HCT116 (cell line): ENCODE data around the gene NEU4.

Experiments
- EZH2 ChIP-seq: fragments of 200-600 bp; sonication (generic); IDR thresholded peaks from 2 replicates; pipeline ENCODE4 v1.6.1; 2017; ENCODE audit warnings: antibody characterized with exemption, mixed run types
- POLR2A ChIP-seq: IDR thresholded peaks from 2 replicates; pipeline ENCODE4 v1.7.0; 2011; ENCODE audit warnings: borderline replicate concordance; ENCODE audit not compliant: insufficient read depth, insufficient read length; ENCODE audit errors: extremely low read depth
- POLR2AphosphoS5 ChIP-seq: IDR thresholded peaks from 2 replicates; pipeline ENCODE4 v1.6.1; 2011; ENCODE audit warnings: mild to moderate bottlenecking, low read depth, low read length, moderate library complexity
- RAD21 ChIP-seq: IDR thresholded peaks from 2 replicates; pipeline ENCODE4 v1.6.1; 2012; ENCODE audit warnings: low read depth, mild to moderate bottlenecking
- TF ChIP-seq, protein P1 (sequence below), 3 experiments: fragments of 200-600 bp in 1 of 3; sonication (generic) in 1 of 3; IDR thresholded peaks in 2 of 3; conservative IDR thresholded peaks in 1 of 3; 2 replicates each; pipeline ENCODE4 v1.5.1; 2012 to 2017; ENCODE audit warnings: low read depth in 2 of 3, low read length in 2 of 3, antibody characterized with exemption in 1 of 3, borderline replicate concordance in 1 of 3, control low read depth in 1 of 3, mild to moderate bottlenecking in 1 of 3, mixed read lengths in 1 of 3, mixed run types in 1 of 3, moderate library complexity in 1 of 3; ENCODE audit not compliant: insufficient read depth in 1 of 3

GRCh38 chr2:241793385-241793784 lies 15.6 kb upstream of the NEU4 start:
- TF ChIP-seq RAD21 (no peak), POLR2A (no peak), EZH2 (no peak), POLR2AphosphoS5 (no peak)
- TF ChIP-seq, protein P1, sequence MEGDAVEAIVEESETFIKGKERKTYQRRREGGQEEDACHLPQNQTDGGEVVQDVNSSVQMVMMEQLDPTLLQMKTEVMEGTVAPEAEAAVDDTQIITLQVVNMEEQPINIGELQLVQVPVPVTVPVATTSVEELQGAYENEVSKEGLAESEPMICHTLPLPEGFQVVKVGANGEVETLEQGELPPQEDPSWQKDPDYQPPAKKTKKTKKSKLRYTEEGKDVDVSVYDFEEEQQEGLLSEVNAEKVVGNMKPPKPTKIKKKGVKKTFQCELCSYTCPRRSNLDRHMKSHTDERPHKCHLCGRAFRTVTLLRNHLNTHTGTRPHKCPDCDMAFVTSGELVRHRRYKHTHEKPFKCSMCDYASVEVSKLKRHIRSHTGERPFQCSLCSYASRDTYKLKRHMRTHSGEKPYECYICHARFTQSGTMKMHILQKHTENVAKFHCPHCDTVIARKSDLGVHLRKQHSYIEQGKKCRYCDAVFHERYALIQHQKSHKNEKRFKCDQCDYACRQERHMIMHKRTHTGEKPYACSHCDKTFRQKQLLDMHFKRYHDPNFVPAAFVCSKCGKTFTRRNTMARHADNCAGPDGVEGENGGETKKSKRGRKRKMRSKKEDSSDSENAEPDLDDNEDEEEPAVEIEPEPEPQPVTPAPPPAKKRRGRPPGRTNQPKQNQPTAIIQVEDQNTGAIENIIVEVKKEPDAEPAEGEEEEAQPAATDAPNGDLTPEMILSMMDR (IDR thresholded peaks at IDR 0.05 in 2 of 3, conservative IDR thresholded peaks at IDR 0.05 in 1 of 3; ENCODE audit: borderline replicate concordance in 1 of 3, insufficient read depth in 1 of 3, low read depth in 2 of 3, low read length in 2 of 3) = no peak
